Measurements from ENCODE around the gene TRAP1. TPM values are rescaled to one million over a fixed set of nuclear protein-coding genes. Genes with fewer than 3 reads are reported as not detected.
"Not testable (repeated sequence)": the region's sequence is repeated elsewhere in the genome, so short reads cannot be mapped to it uniquely, and the experiment has no call there.

The TRAP1 gene
- total RNA-seq, 4 donors from 2014 or later: 31.8 to 231 (median 57.1) TPM

DNA sequence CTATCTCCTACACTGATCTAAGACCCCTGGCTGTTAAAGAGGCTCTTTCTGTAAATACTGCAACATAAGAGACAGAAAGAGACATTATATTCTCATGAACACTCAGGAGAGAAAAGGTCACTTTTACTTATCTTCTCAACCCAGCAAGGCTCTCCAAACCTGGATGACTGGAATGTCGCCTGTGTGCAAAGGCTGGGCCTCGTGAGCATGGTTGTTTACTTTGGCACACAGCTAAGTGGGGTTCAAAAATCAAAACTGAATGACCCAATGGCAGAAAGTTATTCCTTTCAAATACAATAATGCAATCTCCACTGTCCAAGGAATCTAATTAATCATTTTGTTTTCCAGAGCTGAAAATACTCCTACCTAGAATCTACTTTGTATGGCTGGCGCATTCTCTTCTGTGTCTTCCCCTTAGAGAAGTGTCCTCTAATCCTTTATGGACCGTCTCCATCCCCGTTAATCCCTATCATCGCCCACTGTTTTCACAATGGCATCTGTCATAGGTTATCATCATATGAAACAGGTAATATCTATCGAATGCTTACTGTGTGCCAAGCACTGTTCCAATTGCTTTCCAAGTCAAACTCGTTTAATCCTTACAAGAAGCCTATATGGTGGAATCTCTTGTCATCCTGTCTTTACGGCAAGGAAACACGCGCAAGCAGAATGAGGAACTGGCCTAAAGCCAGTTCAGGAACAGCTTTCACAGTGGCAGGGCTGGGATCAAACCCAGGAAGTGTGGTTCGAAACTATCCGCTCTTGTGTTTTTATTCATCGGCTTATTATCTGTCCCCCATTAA lies 107.2 kb downstream of the TRAP1 start:
- Histone ChIP-seq H3K36me3 (no peaks in the 10 kb centered on the region), H3K9me3 (no peaks in the 10 kb centered on the region), H3K27me3 (no peaks in the 10 kb centered on the region), H3K4me3 (peak overlapping the region in 3 of 4 donors; percentile 86 to 94 (median 88)), H3K27ac (peak overlapping the region in 1 of 4 donors; percentile 84), H3K4me1 (peaks cover 6 to 23% (median 18%) of the 10 kb centered on the region in 4 donors)
- intact Hi-C loops (cut with DNase I; ENCODE audit: low total_unique reads) (no loop called here), in situ Hi-C loops (cut with MboI; ENCODE audit: low pct_ligation_motif_present in 1 of 4, low pct_unique_long_range_greater_than_20kb in 1 of 4, low sequenced_read_pairs in 3 of 4) (no loop called here)
- no peak for DNase-seq
- TF ChIP-seq, protein P1, sequence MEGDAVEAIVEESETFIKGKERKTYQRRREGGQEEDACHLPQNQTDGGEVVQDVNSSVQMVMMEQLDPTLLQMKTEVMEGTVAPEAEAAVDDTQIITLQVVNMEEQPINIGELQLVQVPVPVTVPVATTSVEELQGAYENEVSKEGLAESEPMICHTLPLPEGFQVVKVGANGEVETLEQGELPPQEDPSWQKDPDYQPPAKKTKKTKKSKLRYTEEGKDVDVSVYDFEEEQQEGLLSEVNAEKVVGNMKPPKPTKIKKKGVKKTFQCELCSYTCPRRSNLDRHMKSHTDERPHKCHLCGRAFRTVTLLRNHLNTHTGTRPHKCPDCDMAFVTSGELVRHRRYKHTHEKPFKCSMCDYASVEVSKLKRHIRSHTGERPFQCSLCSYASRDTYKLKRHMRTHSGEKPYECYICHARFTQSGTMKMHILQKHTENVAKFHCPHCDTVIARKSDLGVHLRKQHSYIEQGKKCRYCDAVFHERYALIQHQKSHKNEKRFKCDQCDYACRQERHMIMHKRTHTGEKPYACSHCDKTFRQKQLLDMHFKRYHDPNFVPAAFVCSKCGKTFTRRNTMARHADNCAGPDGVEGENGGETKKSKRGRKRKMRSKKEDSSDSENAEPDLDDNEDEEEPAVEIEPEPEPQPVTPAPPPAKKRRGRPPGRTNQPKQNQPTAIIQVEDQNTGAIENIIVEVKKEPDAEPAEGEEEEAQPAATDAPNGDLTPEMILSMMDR (IDR thresholded peaks at IDR 0.05): no peak
- no peak for TF ChIP-seq EP300 (IDR thresholded peaks at IDR 0.05; ENCODE audit: low read depth)
- no peak for TF ChIP-seq POLR2A (IDR thresholded peaks at IDR 0.05)
- TF ChIP-seq POLR2AphosphoS5 (IDR thresholded peaks at IDR 0.05): no peak
- 55 to 87% methylated on average over 4 to 14 of the region's 14 CpGs for WGBS, 2 donors (ENCODE audit: low coverage in 1 of 2)

DNA sequence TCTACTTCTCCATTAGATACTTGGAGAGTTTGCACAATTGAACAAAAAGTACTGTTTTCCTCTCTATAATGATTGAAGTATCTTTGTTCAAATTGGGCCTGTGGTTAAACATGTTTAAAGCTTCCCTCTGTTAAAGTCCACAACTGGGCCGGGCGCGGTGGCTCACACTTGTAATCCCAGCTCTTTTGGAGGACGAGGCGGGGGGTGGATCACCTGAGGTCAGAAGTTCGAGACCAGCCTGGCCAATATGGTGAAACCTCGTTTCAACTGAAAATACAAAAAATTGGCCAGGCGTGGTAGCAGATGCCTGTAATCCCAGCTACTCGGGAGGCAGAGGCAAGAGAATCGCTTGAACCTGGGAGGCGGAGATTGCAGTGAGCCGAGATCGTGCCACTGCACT lies 108.3 kb downstream of the TRAP1 start:
- peaks cover 6 to 23% (median 18%) of the 10 kb centered on the region in 4 donors for H3K4me1 ChIP-seq
- H3K27ac ChIP-seq; H3K36me3 ChIP-seq; DNase-seq; H3K27me3 ChIP-seq; H3K4me3 ChIP-seq; in situ Hi-C loops (cut with MboI; ENCODE audit: low pct_ligation_motif_present in 1 of 4, low pct_unique_long_range_greater_than_20kb in 1 of 4, low sequenced_read_pairs in 3 of 4); H3K9me3 ChIP-seq; intact Hi-C loops (cut with DNase I; ENCODE audit: low total_unique reads): not testable (repeated sequence)
- 91 to 96% methylated on average over 8 to 13 of the region's 13 CpGs for WGBS, 2 donors (ENCODE audit: low coverage in 1 of 2)

DNA sequence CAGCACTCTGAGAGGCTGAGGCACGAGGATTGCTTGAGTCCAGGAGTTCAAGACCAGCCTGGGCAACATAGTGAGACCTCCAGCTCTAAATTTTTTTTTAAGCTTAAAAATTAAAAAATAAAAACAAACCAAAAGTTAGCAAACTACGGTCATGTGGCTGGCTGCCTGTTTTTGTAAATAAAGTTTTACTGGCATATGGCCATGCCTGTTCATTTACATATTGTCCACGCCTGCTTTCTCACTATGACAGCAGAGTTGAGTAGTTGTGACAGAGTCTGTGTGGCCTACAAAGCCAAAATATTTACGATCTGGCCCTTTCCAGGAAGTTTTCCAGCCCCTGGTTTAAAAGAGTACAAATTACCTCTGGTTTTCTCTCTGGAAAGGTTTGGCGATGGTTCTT lies 109.3 kb downstream of the TRAP1 start:
- intact Hi-C loops (cut with DNase I; ENCODE audit: low total_unique reads) (no loop called here), in situ Hi-C loops (cut with MboI; ENCODE audit: low pct_ligation_motif_present in 1 of 4, low pct_unique_long_range_greater_than_20kb in 1 of 4, low sequenced_read_pairs in 3 of 4) (no loop called here)
- no peak for DNase-seq
- no peak overlapping the region for H3K27ac ChIP-seq
- no peak overlapping the region for H3K4me3 ChIP-seq
- TF ChIP-seq EP300 (IDR thresholded peaks at IDR 0.05; ENCODE audit: low read depth) (no peak), POLR2AphosphoS5 (IDR thresholded peaks at IDR 0.05) (no peak), POLR2A (IDR thresholded peaks at IDR 0.05) (no peak)
- TF ChIP-seq, protein P1 (IDR thresholded peaks at IDR 0.05): no peak
- no peaks in the 10 kb centered on the region for H3K36me3 ChIP-seq
- no peaks in the 10 kb centered on the region for H3K9me3 ChIP-seq
- no peaks in the 10 kb centered on the region for H3K27me3 ChIP-seq
- H3K4me1 ChIP-seq: peaks cover 6 to 19% (median 18%) of the 10 kb centered on the region in 4 donors
- 68 to 81% methylated on average over 2 to 5 of the region's 5 CpGs for WGBS, 2 donors (ENCODE audit: low coverage in 1 of 2)

Other genes with a start within 250 kb of the TRAP1 start
- gene C16orf90, start 222.0 kb downstream of the TRAP1 start, total RNA-seq: not detected
- 10 to 100 TPM in 1 of 4 donors, 1 to 10 TPM in 3; 3.4 to 84.0 (median 8.4) TPM for gene CLUAP1, start 216.5 kb downstream of the TRAP1 start, total RNA-seq
- 10 to 100 TPM in 1 of 4 donors, 1 to 10 TPM in 3; 2.3 to 12.3 (median 5.1) TPM for gene NLRC3, start 140.1 kb downstream of the TRAP1 start, total RNA-seq
- 10 to 100 TPM in 1 of 4 donors, 1 to 10 TPM in 3; 3.0 to 11.5 (median 4.9) TPM for gene SLX4, start 105.9 kb downstream of the TRAP1 start, total RNA-seq
- 100 to 1,000 TPM in 1 of 4 donors, 10 to 100 TPM in 3; 27.3 to 139 (median 36.5) TPM for gene DNASE1, start 62.8 kb downstream of the TRAP1 start, total RNA-seq
- gene CREBBP, start 163.2 kb upstream of the TRAP1 start, total RNA-seq: 100 to 1,000 TPM in 2 of 4 donors, 10 to 100 TPM in 2; 52.4 to 235 (median 98.7) TPM

Data from transverse colon (tissue), 4 donors.